H1 (cell line): ENCODE measurements around the gene ATP1A3. TPM values are rescaled to one million over a fixed set of nuclear protein-coding genes. Genes with fewer than 3 reads are reported as not detected.

Source experiments
- CTCF ChIA-PET: fragments of 300-600 bp; sonication (Branson Sonifier 250); formaldehyde crosslinking; loops from one replicate; lab custom pipeline; 2021; ENCODE audit not compliant: partially characterized antibody; lab: Charles Lee
- POLR2A ChIA-PET: fragments of 300-600 bp; sonication (Branson Sonifier 250); formaldehyde crosslinking; loops from one replicate; lab custom pipeline; 2021; ENCODE audit warnings: inconsistent platforms; ENCODE audit not compliant: partially characterized antibody; lab: Charles Lee
- DNase-seq, 2 experiments: peaks; one replicate each; pipeline versions ENCODE4 v3.0.0 to v3.0.0-alpha.2; 2010 to 2022; ENCODE audit warnings: low spot score in 2 of 2, low read depth in 1 of 2, mixed read lengths in 1 of 2
- FAIRE-seq: peaks from 2 replicates; lab custom pipeline; 2011; peaks lifted over from hg19 to GRCh38; lab: Jason Lieb, UNC
- H2AFZ ChIP-seq: 2 replicates; pipeline ENCODE4 v1.8.1; 2012; ENCODE audit warnings: low read length, inconsistent platforms
- H2AK5ac ChIP-seq: 2 replicates; pipeline ENCODE4 v1.6.1; 2013; ENCODE audit warnings: low read depth, low read length
- H2BK120ac ChIP-seq: replicated peaks from 2 replicates; pipeline ENCODE3; 2013; ENCODE audit warnings: low read depth, low read length, inconsistent platforms
- H2BK12ac ChIP-seq: 2 replicates; pipeline ENCODE4 v1.6.1; 2013; ENCODE audit warnings: low read depth, low read length
- H2BK15ac ChIP-seq: 2 replicates; pipeline ENCODE4 v1.6.1; 2013; ENCODE audit warnings: low read length
- H2BK20ac ChIP-seq: 2 replicates; pipeline ENCODE4 v1.6.1; 2013; ENCODE audit warnings: low read length
- H2BK5ac ChIP-seq: 2 replicates; pipeline ENCODE4 v1.6.1; 2013; ENCODE audit warnings: low read depth, low read length
- H3K14ac ChIP-seq: 2 replicates; pipeline ENCODE4 v1.6.1; 2013; ENCODE audit warnings: inconsistent platforms; ENCODE audit not compliant: insufficient read length
- H3K18ac ChIP-seq: 2 replicates; pipeline ENCODE4 v1.6.1; 2013; ENCODE audit warnings: low read length; ENCODE audit errors: extremely low read depth
- H3K23ac ChIP-seq: 2 replicates; pipeline ENCODE4 v1.6.1; 2013; ENCODE audit warnings: inconsistent platforms; ENCODE audit not compliant: insufficient read length
- H3K23me2 ChIP-seq: 2 replicates; pipeline ENCODE4 v1.6.1; 2013; ENCODE audit warnings: low read depth, low read length
- H3K27ac ChIP-seq: 2 replicates; pipeline ENCODE4 v1.6.1; 2011; ENCODE audit warnings: low read depth, low read length, inconsistent platforms
- H3K27me3 ChIP-seq, 4 experiments: replicated peaks in 1 of 4; 1 replicate in 1 of 4; 2 replicates in 3 of 4; pipeline versions ENCODE4 v1.6.1 to v1.8.1; 2011 to 2013; ENCODE audit warnings: low read length in 3 of 4, mild to moderate bottlenecking in 3 of 4, inconsistent platforms in 2 of 4, mixed read lengths in 2 of 4, moderate library complexity in 1 of 4; ENCODE audit not compliant: control insufficient read depth in 3 of 4, insufficient read depth in 3 of 4; ENCODE audit errors: extremely low read depth in 1 of 4
- H3K36me3 ChIP-seq, 4 experiments: 2 replicates each; pipeline versions ENCODE4 v1.6.1 to v1.8.1; 2011 to 2013; ENCODE audit warnings: mild to moderate bottlenecking in 4 of 4, low read length in 3 of 4, moderate library complexity in 2 of 4, control low read depth in 1 of 4, inconsistent platforms in 1 of 4; ENCODE audit not compliant: insufficient read depth in 4 of 4, control insufficient read depth in 2 of 4
- H3K4ac ChIP-seq: replicated peaks from 2 replicates; pipeline ENCODE3; 2013; ENCODE audit warnings: low read length, low read depth, mixed read lengths, inconsistent platforms; ENCODE audit not compliant: insufficient read length
- H3K4me1 ChIP-seq, 4 experiments: replicated peaks in 1 of 4; 1 replicate in 1 of 4; 2 replicates in 3 of 4; pipeline versions ENCODE4 v1.6.1 to v1.8.1; 2011 to 2013; ENCODE audit warnings: low read length in 3 of 4, inconsistent platforms in 2 of 4, mixed read lengths in 1 of 4; ENCODE audit not compliant: insufficient read depth in 4 of 4, control insufficient read depth in 3 of 4
- H3K4me2 ChIP-seq, 2 experiments: 2 replicates each; pipeline versions ENCODE4 v1.6.1 to v1.8.1; 2011 to 2013; ENCODE audit warnings: low read depth in 2 of 2, low read length in 2 of 2, control low read depth in 1 of 2, inconsistent platforms in 1 of 2, mild to moderate bottlenecking in 1 of 2; ENCODE audit not compliant: insufficient read depth in 1 of 2
- H3K4me3 ChIP-seq, 4 experiments: fragments of 200-600, 300-600 bp in 1 of 4; sonication (generic), shearing (Covaris generic), sonication (Bioruptor Twin) in 1 of 4; 2 replicates each; pipeline versions ENCODE4 v1.5.1 to v1.8.1; 2011 to 2016; ENCODE audit warnings: low read length in 4 of 4, low read depth in 3 of 4, control low read depth in 2 of 4, inconsistent platforms in 2 of 4, mild to moderate bottlenecking in 2 of 4, mixed read lengths in 1 of 4, moderate library complexity in 1 of 4; ENCODE audit not compliant: insufficient read depth in 2 of 4; ENCODE audit errors: extremely low read depth in 1 of 4
- H3K56ac ChIP-seq: replicated peaks from 2 replicates; pipeline ENCODE3; 2013; ENCODE audit warnings: low read depth, mild to moderate bottlenecking, mixed read lengths, low read length, inconsistent platforms; ENCODE audit not compliant: insufficient read length
- H3K79me1 ChIP-seq: 2 replicates; pipeline ENCODE4 v1.6.1; 2013; ENCODE audit warnings: low read depth, low read length, control low read depth
- H3K79me2 ChIP-seq, 2 experiments: 2 replicates each; pipeline versions ENCODE4 v1.6.1 to v1.8.1; 2012 to 2013; ENCODE audit warnings: low read length in 2 of 2, mild to moderate bottlenecking in 2 of 2, inconsistent platforms in 1 of 2; ENCODE audit not compliant: insufficient read depth in 2 of 2, control insufficient read depth in 1 of 2
- H3K9ac ChIP-seq, 4 experiments: replicated peaks in 1 of 4; 1 replicate in 1 of 4; 2 replicates in 3 of 4; pipeline versions ENCODE4 v1.6.1 to v1.8.1; 2011 to 2013; ENCODE audit warnings: low read depth in 3 of 4, low read length in 3 of 4, control low read depth in 2 of 4, mild to moderate bottlenecking in 2 of 4, moderate library complexity in 2 of 4, inconsistent platforms in 1 of 4; ENCODE audit errors: extremely low read depth in 1 of 4
- H3K9me3 ChIP-seq, 2 experiments: 2 replicates each; pipeline versions ENCODE4 v1.6.1 to v1.8.1; 2012 to 2013; ENCODE audit warnings: mild to moderate bottlenecking in 2 of 2, moderate library complexity in 2 of 2, control low read depth in 1 of 2, inconsistent platforms in 1 of 2, low read depth in 1 of 2, low read length in 1 of 2, mixed read lengths in 1 of 2; ENCODE audit not compliant: insufficient read depth in 2 of 2
- H4K20me1 ChIP-seq, 2 experiments: replicated peaks in 1 of 2; 2 replicates each; pipeline versions ENCODE3 to v1.8.1; 2011 to 2013; ENCODE audit warnings: inconsistent platforms in 2 of 2, low read length in 2 of 2, mild to moderate bottlenecking in 1 of 2; ENCODE audit not compliant: insufficient read depth in 2 of 2, control insufficient read depth in 1 of 2
- H4K5ac ChIP-seq: 2 replicates; pipeline ENCODE4 v1.6.1; 2013; ENCODE audit warnings: low read length, low read depth, mixed read lengths, inconsistent platforms; ENCODE audit not compliant: insufficient read length
- H4K8ac ChIP-seq: 2 replicates; pipeline ENCODE4 v1.8.0; 2013; ENCODE audit warnings: mild to moderate bottlenecking, moderate library complexity, low read length, inconsistent platforms; ENCODE audit not compliant: insufficient read depth; ENCODE audit errors: extremely low read depth
- H4K91ac ChIP-seq: replicated peaks from 2 replicates; pipeline ENCODE3; 2013; ENCODE audit warnings: low read length, mixed read lengths, inconsistent platforms; ENCODE audit not compliant: insufficient read length
- CBX5 ChIP-seq: fragments of 300-800, 300-1000 bp; sonication (generic); IDR thresholded peaks from 2 replicates; pipeline ENCODE4 v1.7.1; 2016; ENCODE audit warnings: antibody characterized with exemption, low read length, low read depth
- E2F6 ChIP-seq: IDR thresholded peaks from 2 replicates; pipeline ENCODE4 v1.6.1; 2012; ENCODE audit warnings: inconsistent platforms
- EP300 ChIP-seq, 2 experiments: IDR thresholded peaks; 1 replicate in 1 of 2; 2 replicates in 1 of 2; pipeline ENCODE4 v1.6.1; 2011 to 2012; ENCODE audit warnings: low read depth in 2 of 2, low read length in 2 of 2, mild to moderate bottlenecking in 2 of 2, borderline replicate concordance in 1 of 2, inconsistent platforms in 1 of 2, moderate library complexity in 1 of 2
- HDAC6 ChIP-seq: IDR thresholded peaks from one replicate; pipeline ENCODE4 v1.7.1; 2012; ENCODE audit warnings: low read depth, mild to moderate bottlenecking, inconsistent platforms, low read length, moderate library complexity
- KDM5A ChIP-seq: fragments of 200-600 bp; IDR thresholded peaks from 2 replicates; pipeline ENCODE4 v1.7.1; 2012; ENCODE audit warnings: mild to moderate bottlenecking, low read length, inconsistent platforms, mixed read lengths
- SAP30 ChIP-seq: fragments of 300-600 bp; sonication (generic); IDR thresholded peaks from 2 replicates; pipeline ENCODE4 v1.7.1; 2012; ENCODE audit warnings: low read length, moderate library complexity, mild to moderate bottlenecking, inconsistent platforms; ENCODE audit not compliant: insufficient read depth, insufficient replicate concordance
- SP4 ChIP-seq: IDR thresholded peaks from 2 replicates; pipeline ENCODE4 v1.6.1; 2012; ENCODE audit warnings: low read length, inconsistent platforms
- TEAD4 ChIP-seq: IDR thresholded peaks from 2 replicates; pipeline ENCODE4 v1.6.1; 2012; ENCODE audit warnings: low read depth, low read length, inconsistent platforms, mixed read lengths
- ZNF274 ChIP-seq: IDR thresholded peaks from 2 replicates; pipeline ENCODE4 v1.7.0; 2012; ENCODE audit warnings: low read length, borderline replicate concordance; ENCODE audit errors: extremely low read depth
- WGBS, 2 experiments: shearing (Covaris generic) in 1 of 2; methylation state at CpG; one replicate each; pipeline versions ENCODE4 v1.1.6 to v1.1.7; 2013 to 2015; ENCODE audit warnings: low lambda C conversion rate in 2 of 2, mixed read lengths in 2 of 2, inconsistent platforms in 1 of 2, low coverage in 1 of 2, missing lambda C conversion rate in 1 of 2; ENCODE audit not compliant: insufficient replicate concordance in 2 of 2, insufficient coverage in 1 of 2, insufficient read length in 1 of 2; ENCODE audit errors: extremely low coverage in 1 of 2, missing lambda C conversion rate in 1 of 2; 5-methylcytosine and 5-hydroxymethylcytosine counted together
- polyA plus RNA-seq, 7 experiments: library from polyadenylated mRNA; depleted of rRNA in 3 of 7; stranded (reverse) in 5 of 7; unstranded in 2 of 7; fragments of >200 nt in 5 of 7; fragments of 200-250 nt in 2 of 7; gene quantifications; 1 replicate in 5 of 7; 2 replicates in 1 of 7; 4 replicates in 1 of 7; pipeline versions ENCODE4 v1.2.1 to v1.2.3, GENCODE V29; 2011 to 2013; ENCODE audit warnings: missing spikeins in 2 of 7, mixed read lengths in 2 of 7
- total RNA-seq: library from RNA; stranded (reverse); fragmentation: NEBNext Ultra II Directional; extraction: Animal tissue kit (Norgen Biotek cat#: 25700); gene quantifications from 2 replicates; pipeline ENCODE4 v1.2.1, GENCODE V29; 2021

Gene ATP1A3
- total and polyA plus RNA-seq, 2 of the 8 experiments (the other 6 are each of a cell fraction or from before 2014, with no cell fraction given) = 11.1 to 41.2 TPM

DNA sequence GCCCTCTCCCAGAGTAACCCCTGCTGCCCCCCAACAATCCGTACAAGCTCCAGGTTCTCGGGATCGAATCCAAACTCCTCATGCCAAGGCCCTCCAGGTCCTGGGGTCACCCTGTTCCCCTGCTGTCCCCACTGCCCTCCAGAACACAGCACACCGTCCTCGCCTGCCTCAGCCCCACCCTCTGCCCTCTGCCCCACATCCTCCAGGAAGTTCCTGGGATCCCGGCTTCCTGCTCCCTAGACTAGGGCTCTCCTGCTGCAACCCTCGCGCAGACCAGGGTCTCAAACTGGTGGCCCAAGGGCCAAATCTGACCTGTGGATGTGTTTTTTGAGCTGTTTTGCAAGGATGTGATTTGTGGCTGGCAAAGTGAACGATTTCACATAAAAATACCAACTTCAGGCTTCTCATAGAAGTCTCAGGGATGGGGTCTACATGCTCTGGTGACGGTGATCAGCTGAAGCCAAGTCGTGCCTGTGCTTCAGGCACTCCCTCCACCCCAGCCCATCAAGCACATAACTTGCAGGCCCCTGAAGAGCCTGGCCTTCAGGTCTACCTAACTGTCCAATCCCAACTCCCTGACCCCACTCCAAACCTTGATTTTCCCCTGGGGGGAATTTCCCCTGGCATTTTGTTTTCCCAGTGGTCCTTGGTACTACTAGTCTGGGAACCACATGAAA, 36.7 kb downstream of the ATP1A3 start:
- TF ChIP-seq ZNF274 = no peak
- TF ChIP-seq KDM5A = no peak
- TF ChIP-seq CBX5 = no peak
- TF ChIP-seq EP300 (IDR thresholded peaks at IDR 0.05; ENCODE audit: borderline replicate concordance in 1 of 2, low read depth in 2 of 2, low read length in 2 of 2) = no peak
- no peak for TF ChIP-seq TEAD4
- TF ChIP-seq E2F6 = no peak
- no peak for TF ChIP-seq SP4
- no peak for TF ChIP-seq HDAC6
- TF ChIP-seq SAP30 = no peak
- H3K18ac ChIP-seq = 0 out of 2 replicates have a peak overlapping the region, but pooled peaks have one; percentile 0
- ChIA-PET CTCF (interaction anchor here (0.5 to 4.0 kb wide), 30 partner anchors 11 to 1488 kb away, joined by 3 to 33 read pairs (median 4); partner anchors contain the start of genes ATP1A3, ERFL and RPS19), POLR2A (interaction anchor here (0.7 to 4.0 kb wide), 6 partner anchors 17 to 97 kb away, joined by 3 to 54 read pairs (median 13); partner anchors contain the start of gene RPS19)
- H2BK5ac ChIP-seq = no peak overlapping the region; the same call in 1 of the 2 replicates
- no peak overlapping the region for H4K91ac ChIP-seq
- H3K9ac ChIP-seq = no peak overlapping the region
- H4K20me1 ChIP-seq = no peaks in the 10 kb centered on the region
- H3K4me2 ChIP-seq = peak overlapping the region in 1 of 2 experiments; percentile 69; a peak in 1 of 4 replicates
- peaks cover 3 to 10% (median 6%) of the 10 kb centered on the region in 4 experiments for H3K4me1 ChIP-seq
- no peaks in the 10 kb centered on the region for H3K79me2 ChIP-seq
- no peak overlapping the region for H3K27ac ChIP-seq
- no peak overlapping the region for H4K8ac ChIP-seq
- DNase-seq (no peak), FAIRE-seq (no peak)
- H2BK15ac ChIP-seq = no peak overlapping the region
- 87% methylated on average over 8 of the region's 11 CpGs; no CpG with 5 or more reads in 1 of the 2 experiments for WGBS, 2 experiments
- no peak overlapping the region for H3K56ac ChIP-seq
- no peak overlapping the region for H2BK20ac ChIP-seq
- no peak overlapping the region for H3K4ac ChIP-seq
- H2AK5ac ChIP-seq = no peak overlapping the region
- no peak overlapping the region for H2BK120ac ChIP-seq
- H3K14ac ChIP-seq = no peak overlapping the region
- H3K79me1 ChIP-seq = no peaks in the 10 kb centered on the region
- no peak overlapping the region for H3K23ac ChIP-seq
- no peak overlapping the region for H2BK12ac ChIP-seq
- no peak overlapping the region for H4K5ac ChIP-seq
- H3K4me3 ChIP-seq = no peak overlapping the region
- no peak overlapping the region for H2AFZ ChIP-seq
- H3K9me3 ChIP-seq = no peaks in the 10 kb centered on the region
- H3K23me2 ChIP-seq = peaks cover 2% of the 10 kb centered on the region; the same call in 1 of the 2 replicates
- H3K36me3 ChIP-seq = peaks cover 0 to 5% (median 0%) of the 10 kb centered on the region in 4 experiments; a peak in 2 of 8 replicates
- H3K27me3 ChIP-seq = no peaks in the 10 kb centered on the region
